ENCODE measurements around the gene COL1A1. TPM values are rescaled to one million over a fixed set of nuclear protein-coding genes. Genes with fewer than 3 reads are reported as not detected.

COL1A1 gene
- total RNA-seq, 1 experiment from 2014 or later, result 4.2 TPM

GRCh38 chr17:50208611-50209061, 7.2 kb upstream of the COL1A1 start:
- Histone ChIP-seq H3K27me3 (peaks cover 4% of the 10 kb centered on the region; the same call in 1 of the 2 replicates), H3K4me1 (peaks cover 33% of the 10 kb centered on the region), H3K4me3 (no peak overlapping the region), H3K27ac (no peak overlapping the region; the same call in 1 of the 2 replicates), H3K36me3 (no peaks in the 10 kb centered on the region), H3K9me3 (replicated peaks) (no peaks in the 10 kb centered on the region)
- no peak for DNase-seq

GRCh38 chr17:50207792-50208567, 6.5 kb upstream of the COL1A1 start:
- no peak for DNase-seq
- H3K27me3 ChIP-seq, result peaks cover 4% of the 10 kb centered on the region; the same call in 1 of the 2 replicates
- H3K27ac ChIP-seq, result no peak overlapping the region
- no peak overlapping the region for H3K4me3 ChIP-seq
- peaks cover 30% of the 10 kb centered on the region for H3K4me1 ChIP-seq
- H3K9me3 ChIP-seq (replicated peaks), result no peaks in the 10 kb centered on the region
- no peaks in the 10 kb centered on the region for H3K36me3 ChIP-seq

GRCh38 chr17:50207315-50207714, 5.9 kb upstream of the COL1A1 start:
- Histone ChIP-seq H3K9me3 (replicated peaks) (no peaks in the 10 kb centered on the region), H3K27ac (no peak overlapping the region)

GRCh38 chr17:50206604-50207293, 5.3 kb upstream of the COL1A1 start:
- peaks cover 21% of the 10 kb centered on the region for H3K4me1 ChIP-seq

More at GRCh38 chr17:50207315-50207714, 5.9 kb upstream of the COL1A1 start:
- no peaks in the 10 kb centered on the region for H3K36me3 ChIP-seq
- H3K27me3 ChIP-seq, result peaks cover 4% of the 10 kb centered on the region; the same call in 1 of the 2 replicates
- no peak for DNase-seq
- H3K4me1 ChIP-seq, result peaks cover 26% of the 10 kb centered on the region
- H3K4me3 ChIP-seq, result no peak overlapping the region

GRCh38 chr17:50205963-50206505, 4.6 kb upstream of the COL1A1 start:
- Histone ChIP-seq H3K27ac (no peak overlapping the region), H3K27me3 (peaks cover 9% of the 10 kb centered on the region), H3K4me3 (no peak overlapping the region), H3K36me3 (no peaks in the 10 kb centered on the region), H3K9me3 (replicated peaks) (no peaks in the 10 kb centered on the region), H3K4me1 (peaks cover 16% of the 10 kb centered on the region)
- DNase-seq, result no peak

More at GRCh38 chr17:50206604-50207293, 5.3 kb upstream of the COL1A1 start:
- Histone ChIP-seq H3K9me3 (replicated peaks) (no peaks in the 10 kb centered on the region), H3K27ac (no peak overlapping the region), H3K27me3 (peaks cover 4% of the 10 kb centered on the region; the same call in 1 of the 2 replicates), H3K36me3 (no peaks in the 10 kb centered on the region), H3K4me3 (no peak overlapping the region)
- DNase-seq, result peak; percentile 43 to 54

- DNase-seq, result no peak
- Histone ChIP-seq H3K36me3 (no peaks in the 10 kb centered on the region), H3K4me3 (no peak overlapping the region), H3K9me3 (replicated peaks) (no peaks in the 10 kb centered on the region), H3K27ac (no peak overlapping the region), H3K4me1 (peaks cover 10% of the 10 kb centered on the region), H3K27me3 (peaks cover 12% of the 10 kb centered on the region)
These were observed 3.9 kb upstream of the COL1A1 start for GRCh38 chr17:50205111-50205962.

GRCh38 chr17:50204431-50204830, 3.0 kb upstream of the COL1A1 start:
- no peaks in the 10 kb centered on the region for H3K36me3 ChIP-seq
- H3K27ac ChIP-seq, result no peak overlapping the region
- no peak overlapping the region for H3K4me3 ChIP-seq
- no peaks in the 10 kb centered on the region for H3K9me3 ChIP-seq (replicated peaks)
- H3K27me3 ChIP-seq, result peaks cover 12% of the 10 kb centered on the region
- no peak for DNase-seq
- H3K4me1 ChIP-seq, result peaks cover 4% of the 10 kb centered on the region

- H3K4me3 ChIP-seq, result no peak overlapping the region
- peaks cover 1% of the 10 kb centered on the region for H3K4me1 ChIP-seq
- no peak overlapping the region for H3K27ac ChIP-seq
- H3K36me3 ChIP-seq, result no peaks in the 10 kb centered on the region
- H3K9me3 ChIP-seq (replicated peaks), result no peaks in the 10 kb centered on the region
- peaks cover 12% of the 10 kb centered on the region for H3K27me3 ChIP-seq
- no peak for DNase-seq
These were observed 2.3 kb upstream of the COL1A1 start for GRCh38 chr17:50203604-50204345.

GRCh38 chr17:50203086-50203485, 1.7 kb upstream of the COL1A1 start:
- H3K36me3 ChIP-seq, result no peaks in the 10 kb centered on the region
- peaks cover 6% of the 10 kb centered on the region for H3K4me1 ChIP-seq
- H3K27ac ChIP-seq, result no peak overlapping the region
- no peak for DNase-seq
- H3K27me3 ChIP-seq, result peaks cover 12% of the 10 kb centered on the region
- H3K9me3 ChIP-seq (replicated peaks), result no peaks in the 10 kb centered on the region
- no peak overlapping the region for H3K4me3 ChIP-seq

GRCh38 chr17:50200457-50201275, 765 bp downstream of the COL1A1 start:
- peak; percentile 73 to 87 for DNase-seq
- Histone ChIP-seq H3K4me1 (peaks cover 21% of the 10 kb centered on the region), H3K27ac (no peak overlapping the region), H3K36me3 (no peaks in the 10 kb centered on the region), H3K4me3 (peak overlapping the region; percentile 29), H3K9me3 (replicated peaks) (no peaks in the 10 kb centered on the region), H3K27me3 (peaks cover 8% of the 10 kb centered on the region)

- H3K9me3 ChIP-seq (replicated peaks), result no peaks in the 10 kb centered on the region
- peak; percentile 90 to 91 for DNase-seq
- H3K4me3 ChIP-seq, result peak overlapping the region; percentile 29
- no peak overlapping the region for H3K27ac ChIP-seq
- no peaks in the 10 kb centered on the region for H3K36me3 ChIP-seq
- H3K27me3 ChIP-seq, result peaks cover 8% of the 10 kb centered on the region
- H3K4me1 ChIP-seq, result peaks cover 21% of the 10 kb centered on the region
These were observed 1.5 kb downstream of the COL1A1 start for GRCh38 chr17:50199803-50200456.

- DNase-seq, result no peak
- peaks cover 8% of the 10 kb centered on the region for H3K27me3 ChIP-seq
- no peak overlapping the region for H3K4me3 ChIP-seq
- no peak overlapping the region for H3K27ac ChIP-seq
- no peaks in the 10 kb centered on the region for H3K36me3 ChIP-seq
- H3K4me1 ChIP-seq, result peaks cover 21% of the 10 kb centered on the region
- no peaks in the 10 kb centered on the region for H3K9me3 ChIP-seq (replicated peaks)
These were observed 2.1 kb downstream of the COL1A1 start for GRCh38 chr17:50199211-50199802.

Measured in SJCRH30 (cell line).